Measurements from ENCODE around the gene GCG. TPM values are rescaled to one million over a fixed set of nuclear protein-coding genes. Genes with fewer than 3 reads are reported as not detected.

Gene GCG
- not detected in 2 replicates for total RNA-seq

GRCh38 chr2:162152147-162152546 is at the start of gene GCG:
GCG (minus strand) TSS chr2:162152247; CDS start chr2:162149178, 3,069 bp downstream.

Other genes with a start within 250 kb of the GCG start
- gene DPP4, start 78.0 kb downstream of the GCG start, total RNA-seq = 94.7 and 212 TPM in 2 replicates
- 0.09 and 0.76 TPM in 2 replicates for gene FAP, start 91.2 kb upstream of the GCG start, total RNA-seq
- 4.3 and 6.4 TPM in 2 replicates for gene IFIH1, start 166.4 kb upstream of the GCG start, total RNA-seq
- 3.4 and 6.6 TPM in 2 replicates for gene GCA, start 191.9 kb upstream of the GCG start, total RNA-seq